H9 (cell line): ENCODE results near the gene RAB2B. TPM values are rescaled to one million over a fixed set of nuclear protein-coding genes. Genes with fewer than 3 reads are reported as not detected.
A peak's percentile ranks its signal among the peaks of the same experiment; 100 is the strongest.

ENCODE experiments used
- DNase-seq: peaks from one replicate; pipeline ENCODE4 v3.0.0-alpha.2; 2017
- H2AFZ ChIP-seq: one replicate; pipeline ENCODE4 v1.6.1; 2013; ENCODE audit warnings: mild to moderate bottlenecking, low read length, control low read depth, moderate library complexity
- H2AK5ac ChIP-seq: 2 replicates; pipeline ENCODE4 v1.6.1; 2013; ENCODE audit warnings: low read length, control low read depth, mixed read lengths; ENCODE audit not compliant: insufficient read length
- H2BK120ac ChIP-seq: one replicate; pipeline ENCODE4 v1.6.1; 2013; ENCODE audit warnings: low read depth, mild to moderate bottlenecking, low read length, control low read depth, inconsistent platforms; ENCODE audit not compliant: poor library complexity, severe bottlenecking
- H2BK12ac ChIP-seq: 2 replicates; pipeline ENCODE4 v1.6.1; 2013; ENCODE audit warnings: low read length, control low read depth, mixed read lengths, low read depth; ENCODE audit not compliant: insufficient read length
- H2BK15ac ChIP-seq: 2 replicates; pipeline ENCODE4 v1.6.1; 2013; ENCODE audit warnings: low read depth, low read length, control low read depth
- H2BK20ac ChIP-seq: one replicate; pipeline ENCODE4 v1.6.1; 2013; ENCODE audit warnings: low read depth, mild to moderate bottlenecking, low read length, control low read depth, inconsistent platforms; ENCODE audit not compliant: poor library complexity, severe bottlenecking
- H2BK5ac ChIP-seq: 2 replicates; pipeline ENCODE4 v1.6.1; 2013; ENCODE audit warnings: low read length, control low read depth, mixed read lengths; ENCODE audit not compliant: insufficient read length
- H3K14ac ChIP-seq: 2 replicates; pipeline ENCODE4 v1.6.1; 2013; ENCODE audit warnings: low read length, control low read depth; ENCODE audit not compliant: insufficient read depth
- H3K18ac ChIP-seq: 2 replicates; pipeline ENCODE4 v1.6.1; 2013; ENCODE audit warnings: low read depth, mild to moderate bottlenecking, mixed read lengths, low read length, control low read depth; ENCODE audit not compliant: insufficient read length
- H3K23ac ChIP-seq: 2 replicates; pipeline ENCODE4 v1.6.1; 2013; ENCODE audit warnings: low read length, control low read depth, mixed read lengths, low read depth; ENCODE audit not compliant: insufficient read length
- H3K23me2 ChIP-seq: 2 replicates; pipeline ENCODE4 v1.6.1; 2013; ENCODE audit warnings: low read depth, mild to moderate bottlenecking, mixed read lengths, low read length, control low read depth; ENCODE audit not compliant: insufficient read length, poor library complexity, severe bottlenecking
- H3K27ac ChIP-seq: 2 replicates; pipeline ENCODE4 v1.5.1; 2013; ENCODE audit warnings: low read length, control low read depth, mixed read lengths, low read depth; ENCODE audit not compliant: insufficient read length
- H3K27me3 ChIP-seq: 2 replicates; pipeline ENCODE4 v1.6.1; 2013; ENCODE audit warnings: low read length, control low read depth, inconsistent platforms; ENCODE audit not compliant: insufficient read depth
- H3K4ac ChIP-seq: 2 replicates; pipeline ENCODE4 v1.6.1; 2013; ENCODE audit warnings: low read depth, mild to moderate bottlenecking, control low read depth, inconsistent platforms, low read length, moderate library complexity
- H3K4me1 ChIP-seq: 2 replicates; pipeline ENCODE4 v1.6.1; 2013; ENCODE audit warnings: low read length, control low read depth, inconsistent platforms; ENCODE audit not compliant: insufficient read depth
- H3K4me2 ChIP-seq: 2 replicates; pipeline ENCODE4 v1.6.1; 2013; ENCODE audit warnings: low read length, control low read depth, mixed read lengths; ENCODE audit not compliant: insufficient read length, insufficient read depth
- H3K56ac ChIP-seq: 2 replicates; pipeline ENCODE4 v1.6.1; 2013; ENCODE audit warnings: low read depth, mild to moderate bottlenecking, mixed read lengths, low read length, control low read depth; ENCODE audit not compliant: insufficient read length
- H3K79me1 ChIP-seq: 2 replicates; pipeline ENCODE4 v1.6.1; 2013; ENCODE audit warnings: low read depth, mild to moderate bottlenecking, moderate library complexity, low read length, control low read depth, inconsistent platforms; ENCODE audit not compliant: insufficient read depth, poor library complexity, severe bottlenecking
- H3K79me2 ChIP-seq: 2 replicates; pipeline ENCODE4 v1.6.1; 2013; ENCODE audit warnings: low read length, control low read depth, inconsistent platforms; ENCODE audit not compliant: insufficient read depth
- H3K9ac ChIP-seq: 2 replicates; pipeline ENCODE4 v1.6.1; 2013; ENCODE audit warnings: low read length, control low read depth, mixed read lengths; ENCODE audit not compliant: insufficient read length; ENCODE audit errors: extremely low read depth
- H3K9me3 ChIP-seq: one replicate; pipeline ENCODE4 v1.6.1; 2013; ENCODE audit warnings: low read depth, low read length, inconsistent platforms; ENCODE audit not compliant: control insufficient read depth
- H3T11ph ChIP-seq: one replicate; pipeline ENCODE4 v1.6.1; 2013; ENCODE audit warnings: mild to moderate bottlenecking, low read length, control low read depth, inconsistent platforms
- H4K20me1 ChIP-seq: one replicate; pipeline ENCODE4 v1.6.1; 2013; ENCODE audit not compliant: control insufficient read depth, insufficient read length, insufficient read depth
- H4K5ac ChIP-seq: 2 replicates; pipeline ENCODE4 v1.6.1; 2013; ENCODE audit warnings: low read depth, mild to moderate bottlenecking, mixed read lengths, low read length, control low read depth; ENCODE audit not compliant: insufficient read length
- H4K8ac ChIP-seq: replicated peaks from 2 replicates; pipeline ENCODE4 v1.6.1; 2013; ENCODE audit warnings: low read length, control low read depth, mixed read lengths, low read depth; ENCODE audit not compliant: insufficient read length
- H4K91ac ChIP-seq: 2 replicates; pipeline ENCODE4 v1.6.1; 2013; ENCODE audit warnings: low read depth, mild to moderate bottlenecking, moderate library complexity, mixed read lengths, low read length, control low read depth; ENCODE audit not compliant: insufficient read length
- H3K27ac Mint-ChIP-seq, 3 experiments: 2 replicates in 2 of 3; 3 replicates in 1 of 3; pipeline ENCODE4 v1.8.0; 2020 to 2021; ENCODE audit warnings: mixed read lengths in 3 of 3, mild to moderate bottlenecking in 1 of 3, moderate library complexity in 1 of 3
- H3K27me3 Mint-ChIP-seq: 2 replicates; pipeline ENCODE4 v1.8.0; 2021; ENCODE audit warnings: low read depth, mild to moderate bottlenecking, moderate library complexity, mixed read lengths
- H3K36me3 Mint-ChIP-seq, 3 experiments: 2 replicates in 2 of 3; 3 replicates in 1 of 3; pipeline ENCODE4 v1.8.0; 2020 to 2021; ENCODE audit warnings: low read depth in 3 of 3, mixed read lengths in 3 of 3; ENCODE audit not compliant: insufficient read depth in 1 of 3
- H3K4me1 Mint-ChIP-seq, 2 experiments: 2 replicates each; pipeline ENCODE4 v1.8.0; 2020; ENCODE audit warnings: mixed read lengths in 2 of 2
- H3K4me3 Mint-ChIP-seq, 2 experiments: 2 replicates in 1 of 2; 3 replicates in 1 of 2; pipeline ENCODE4 v1.8.0; 2020 to 2021; ENCODE audit warnings: mild to moderate bottlenecking in 2 of 2, mixed read lengths in 2 of 2, moderate library complexity in 1 of 2
- H3K9me3 Mint-ChIP-seq, 2 experiments: 2 replicates in 1 of 2; 3 replicates in 1 of 2; pipeline ENCODE4 v1.8.0; 2020; ENCODE audit warnings: mild to moderate bottlenecking in 2 of 2, mixed read lengths in 2 of 2, moderate library complexity in 1 of 2
- WGBS: extraction: QIAGEN DNeasy Blood & Tissue Kit; methylation state at CpG from one replicate; pipeline ENCODE4 v1.1.7; 2013; ENCODE audit warnings: missing lambda C conversion rate, low lambda C conversion rate, mixed read lengths; ENCODE audit not compliant: insufficient read length; ENCODE audit errors: extremely low coverage; 5-methylcytosine and 5-hydroxymethylcytosine counted together
- total RNA-seq: library from RNA; stranded (reverse); gene quantifications from 2 replicates; pipeline ENCODE4 v1.2.1, GENCODE V29; 2021
- TF ChIP-seq, protein P1 (sequence below): fragments of 200-600 bp; sonication (generic); conservative IDR thresholded peaks from 3 replicates; pipeline ENCODE4 v1.8.0; 2021; ENCODE audit warnings: antibody characterized with exemption, mild to moderate bottlenecking

The RAB2B gene
- total RNA-seq, 1 experiment from 2014 or later: 27.9 TPM

DNA sequence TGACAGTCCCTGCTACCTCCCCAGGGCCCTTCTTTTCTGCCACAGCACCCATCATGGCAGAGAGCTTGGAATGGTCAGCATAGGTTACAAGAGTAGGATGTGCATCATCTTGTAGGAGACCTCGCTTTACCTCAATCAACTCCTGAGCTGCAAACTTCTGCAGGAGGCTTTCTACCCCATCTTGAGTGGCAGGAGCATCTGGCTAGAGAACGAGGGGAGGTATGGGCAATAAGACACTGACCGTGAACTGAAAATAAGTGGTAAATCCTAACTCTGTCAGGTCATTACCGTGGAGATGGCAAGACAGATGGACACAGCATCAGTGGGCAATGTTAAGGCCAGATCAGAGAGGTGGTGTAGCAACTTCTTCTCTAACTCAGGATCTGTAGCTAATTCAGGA is 26.6 kb upstream of the RAB2B start:
- H2BK120ac ChIP-seq: no peak overlapping the region
- H2AFZ ChIP-seq: no peak overlapping the region
- peaks cover 3% of the 10 kb centered on the region for H3K79me1 ChIP-seq
- H3K27ac ChIP-seq: no peak overlapping the region
- H2BK5ac ChIP-seq: no peak overlapping the region
- Mint-ChIP-seq H3K4me1 (peaks cover 24 to 28% of the 10 kb centered on the region in 2 experiments), H3K27ac (peak overlapping the region in 2 of 3 experiments; percentile 30 to 69; a peak in 2 of 7 replicates), H3K36me3 (peaks cover 63 to 83% (median 71%) of the 10 kb centered on the region in 3 experiments), H3K9me3 (no peaks in the 10 kb centered on the region), H3K27me3 (no peaks in the 10 kb centered on the region), H3K4me3 (no peak overlapping the region; a peak in 1 of 5 replicates)
- no peaks in the 10 kb centered on the region for H4K20me1 ChIP-seq
- no peak overlapping the region for H3K4ac ChIP-seq
- H2BK12ac ChIP-seq: no peak overlapping the region
- H4K5ac ChIP-seq: no peak overlapping the region
- WGBS: no CpG with 5 or more reads among the region's 4 CpGs
- no peak overlapping the region for H2BK20ac ChIP-seq
- H4K91ac ChIP-seq: no peak overlapping the region
- no peaks in the 10 kb centered on the region for H3K9me3 ChIP-seq
- no peak for DNase-seq
- H3K4me1 ChIP-seq: no peaks in the 10 kb centered on the region; the same call in 1 of the 2 replicates
- no peak overlapping the region for H4K8ac ChIP-seq
- TF ChIP-seq, protein P1, sequence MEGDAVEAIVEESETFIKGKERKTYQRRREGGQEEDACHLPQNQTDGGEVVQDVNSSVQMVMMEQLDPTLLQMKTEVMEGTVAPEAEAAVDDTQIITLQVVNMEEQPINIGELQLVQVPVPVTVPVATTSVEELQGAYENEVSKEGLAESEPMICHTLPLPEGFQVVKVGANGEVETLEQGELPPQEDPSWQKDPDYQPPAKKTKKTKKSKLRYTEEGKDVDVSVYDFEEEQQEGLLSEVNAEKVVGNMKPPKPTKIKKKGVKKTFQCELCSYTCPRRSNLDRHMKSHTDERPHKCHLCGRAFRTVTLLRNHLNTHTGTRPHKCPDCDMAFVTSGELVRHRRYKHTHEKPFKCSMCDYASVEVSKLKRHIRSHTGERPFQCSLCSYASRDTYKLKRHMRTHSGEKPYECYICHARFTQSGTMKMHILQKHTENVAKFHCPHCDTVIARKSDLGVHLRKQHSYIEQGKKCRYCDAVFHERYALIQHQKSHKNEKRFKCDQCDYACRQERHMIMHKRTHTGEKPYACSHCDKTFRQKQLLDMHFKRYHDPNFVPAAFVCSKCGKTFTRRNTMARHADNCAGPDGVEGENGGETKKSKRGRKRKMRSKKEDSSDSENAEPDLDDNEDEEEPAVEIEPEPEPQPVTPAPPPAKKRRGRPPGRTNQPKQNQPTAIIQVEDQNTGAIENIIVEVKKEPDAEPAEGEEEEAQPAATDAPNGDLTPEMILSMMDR: no peak
- H3T11ph ChIP-seq: no peak overlapping the region
- no peak overlapping the region for H3K56ac ChIP-seq
- H3K27me3 ChIP-seq: no peaks in the 10 kb centered on the region
- no peak overlapping the region for H2BK15ac ChIP-seq
- H3K9ac ChIP-seq: no peak overlapping the region
- no peak overlapping the region for H2AK5ac ChIP-seq
- no peak overlapping the region for H3K14ac ChIP-seq
- H3K23me2 ChIP-seq: no peaks in the 10 kb centered on the region
- peaks cover 8% of the 10 kb centered on the region; the same call in 1 of the 2 replicates for H3K79me2 ChIP-seq
- no peak overlapping the region for H3K18ac ChIP-seq
- no peak overlapping the region for H3K23ac ChIP-seq
- H3K4me2 ChIP-seq: no peak overlapping the region
